PC-9 (cell line): ENCODE data around the gene DNAJC15. TPM values are rescaled to one million over a fixed set of nuclear protein-coding genes. Genes with fewer than 3 reads are reported as not detected.
"Not testable (repeated sequence)": the region's sequence is repeated elsewhere in the genome, so short reads cannot be mapped to it uniquely, and the experiment has no call there.

Experiments used
- BruUV-seq: library from RNA; stranded (reverse); fragments of 400-500 nt; replicated peaks from 2 replicates; lab custom pipeline; 2021; lab: Mats Ljungman, UMichigan
- CTCF ChIA-PET: fragments of 300-600 bp; sonication (Branson Sonifier 250); formaldehyde crosslinking; loops from one replicate; lab custom pipeline; 2022; ENCODE audit warnings: antibody characterized with exemption; lab: Charles Lee
- POLR2A ChIA-PET: fragments of 300-600 bp; sonication (Branson Sonifier 250); formaldehyde crosslinking; loops from one replicate; lab custom pipeline; 2022; ENCODE audit warnings: antibody characterized with exemption; ENCODE audit not compliant: unreplicated experiment; lab: Charles Lee
- DNase-seq, 2 experiments: peaks; one replicate each; pipeline versions ENCODE4 v3.0.0 to v3.0.0-alpha.2; 2015 to 2022; ENCODE audit warnings: mixed read lengths in 1 of 2
- H2AFZ ChIP-seq: fragments of 200-600 bp; sonication (generic); 2 replicates; pipeline ENCODE4 v1.8.1; 2017; ENCODE audit warnings: antibody characterized with exemption
- H3F3A ChIP-seq: fragments of 200-600 bp; sonication (generic); 2 replicates; pipeline ENCODE4 v1.8.1; 2017; ENCODE audit warnings: antibody characterized with exemption, mild to moderate bottlenecking, low read depth; ENCODE audit not compliant: insufficient read depth
- H3K27ac ChIP-seq: fragments of 200-600 bp; sonication (generic); 2 replicates; pipeline ENCODE4 v1.6.1; 2016; ENCODE audit warnings: mixed run types
- H3K27me3 ChIP-seq: fragments of 200-600 bp; sonication (generic); 2 replicates; pipeline ENCODE4 v1.6.1; 2016; ENCODE audit warnings: low read depth, mixed run types; ENCODE audit not compliant: insufficient read depth
- H3K36me3 ChIP-seq: fragments of 200-600 bp; sonication (generic); 2 replicates; pipeline ENCODE4 v1.6.1; 2016; ENCODE audit warnings: low read depth, mixed run types
- H3K4me1 ChIP-seq: fragments of 200-600 bp; sonication (generic); replicated peaks from 2 replicates; pipeline ENCODE4 v1.6.1; 2016; ENCODE audit warnings: mixed run types; ENCODE audit not compliant: insufficient read depth
- H3K4me2 ChIP-seq: fragments of 200-600 bp; sonication (generic); 2 replicates; pipeline ENCODE4 v1.6.1; 2017; ENCODE audit warnings: mixed run types
- H3K4me3 ChIP-seq: fragments of 200-600 bp; sonication (generic); 2 replicates; pipeline ENCODE4 v1.6.1; 2016; ENCODE audit warnings: mixed run types
- H3K79me2 ChIP-seq: fragments of 200-600 bp; sonication (generic); 2 replicates; pipeline ENCODE4 v1.6.1; 2017; ENCODE audit warnings: low read depth, mixed run types
- H3K9me2 ChIP-seq: fragments of 200-600 bp; sonication (generic); 2 replicates; pipeline ENCODE4 v1.8.1; 2017; ENCODE audit warnings: mild to moderate bottlenecking; ENCODE audit not compliant: insufficient read depth
- H3K9me3 ChIP-seq: fragments of 200-600 bp; sonication (generic); 2 replicates; pipeline ENCODE4 v1.8.1; 2016; ENCODE audit warnings: low read depth; ENCODE audit not compliant: insufficient read depth
- H4K20me1 ChIP-seq: fragments of 200-600 bp; sonication (generic); 2 replicates; pipeline ENCODE4 v1.8.1; 2017; ENCODE audit not compliant: insufficient read depth
- EZH2 ChIP-seq: fragments of 200-600 bp; sonication (generic); IDR thresholded peaks from 2 replicates; pipeline ENCODE4 v1.8.0; 2017; ENCODE audit warnings: antibody characterized with exemption, low read depth
- intact Hi-C: fragments of 100-400 bp; cut with micrococcal nuclease; formaldehyde crosslinking; loops from one replicate; pipeline ENCODE4 v1.10.0; 2022; ENCODE audit not compliant: unreplicated experiment
- total RNA-seq: library from RNA; stranded (reverse); gene quantifications from 2 replicates; pipeline ENCODE4 v1.2.3, GENCODE V29; 2021
- TF ChIP-seq, protein P1 (sequence below): fragments of 200-600 bp; sonication (generic); conservative IDR thresholded peaks from 2 replicates; pipeline ENCODE4 v1.6.1; 2017; ENCODE audit warnings: mixed run types, antibody characterized with exemption, mild to moderate bottlenecking, moderate library complexity

DNAJC15 gene
- total RNA-seq, 1 experiment from 2014 or later: 14.8 TPM

DNA sequence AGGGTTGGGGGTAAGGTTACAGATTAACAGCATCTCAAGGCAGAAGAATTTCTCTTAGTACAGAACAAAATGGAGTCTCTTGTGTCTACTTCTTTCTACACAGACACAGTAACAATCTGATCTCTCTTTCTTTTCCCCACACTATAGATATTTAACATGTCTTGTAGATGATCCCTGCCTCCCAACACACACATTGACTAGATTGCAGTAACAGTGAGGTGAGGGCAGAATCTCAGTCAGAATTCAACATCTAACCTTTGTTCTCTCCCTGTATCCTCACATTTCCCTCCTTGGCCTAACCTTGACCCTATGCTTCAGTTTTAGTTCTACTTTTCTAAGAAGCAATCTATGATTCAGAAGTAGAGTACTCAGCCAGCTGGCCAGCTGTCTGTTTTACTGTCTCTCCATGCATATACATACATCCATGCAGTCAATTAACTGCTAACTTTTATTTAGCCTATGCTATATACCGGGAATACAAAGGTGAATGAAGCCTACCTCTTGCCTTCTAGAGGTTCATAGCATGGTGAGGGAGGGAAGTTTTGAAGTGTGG, 18.1 kb downstream of the DNAJC15 start:
- H3K36me3 ChIP-seq: no peaks in the 10 kb centered on the region
- BruUV-seq: no TSS peak

DNA sequence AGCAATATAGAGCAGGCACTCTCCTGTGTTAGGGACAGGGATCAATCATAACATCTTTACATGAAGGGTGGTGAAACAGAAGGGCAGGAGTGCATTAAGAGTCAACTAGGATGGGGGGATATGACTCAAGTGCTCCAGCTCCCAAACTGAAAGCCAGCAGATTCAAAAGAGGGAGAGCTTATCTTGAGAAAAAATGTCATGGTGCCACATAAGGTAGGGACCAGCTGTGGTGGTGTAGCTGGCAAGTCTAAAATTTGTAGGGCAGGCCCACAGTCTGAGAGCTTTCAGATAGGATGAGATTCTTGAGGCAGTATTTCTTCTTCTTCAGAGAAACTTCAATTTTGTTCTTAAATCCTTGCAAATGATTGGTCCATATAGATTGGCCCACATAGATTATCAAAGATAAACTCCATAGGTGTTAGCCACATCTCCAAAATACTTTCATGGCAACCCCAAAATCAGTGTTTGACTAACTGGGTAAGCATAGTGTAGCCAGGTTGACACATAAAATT, 19.1 kb downstream of the DNAJC15 start:
- no TSS peak for BruUV-seq
- intact Hi-C loops: no loop called here
- Histone ChIP-seq H3K27me3 (no peaks in the 10 kb centered on the region), H3K4me3 (no peak overlapping the region), H3K36me3 (no peaks in the 10 kb centered on the region), H3K4me1 (peaks cover 12% of the 10 kb centered on the region), H3F3A (no peaks in the 10 kb centered on the region), H3K27ac (no peak overlapping the region), H3K79me2 (no peaks in the 10 kb centered on the region), H3K9me2 (no peaks in the 10 kb centered on the region), H3K4me2 (no peak overlapping the region), H4K20me1 (no peaks in the 10 kb centered on the region), H3K9me3 (no peaks in the 10 kb centered on the region), H2AFZ (no peak overlapping the region)
- ChIA-PET POLR2A (no interaction called here), CTCF (interaction anchor here (0.6 kb wide), 1 partner anchor 73 kb away, joined by 3 read pairs; no protein-coding TSS in a partner anchor)
- TF ChIP-seq EZH2: no peak
- TF ChIP-seq, protein P1, sequence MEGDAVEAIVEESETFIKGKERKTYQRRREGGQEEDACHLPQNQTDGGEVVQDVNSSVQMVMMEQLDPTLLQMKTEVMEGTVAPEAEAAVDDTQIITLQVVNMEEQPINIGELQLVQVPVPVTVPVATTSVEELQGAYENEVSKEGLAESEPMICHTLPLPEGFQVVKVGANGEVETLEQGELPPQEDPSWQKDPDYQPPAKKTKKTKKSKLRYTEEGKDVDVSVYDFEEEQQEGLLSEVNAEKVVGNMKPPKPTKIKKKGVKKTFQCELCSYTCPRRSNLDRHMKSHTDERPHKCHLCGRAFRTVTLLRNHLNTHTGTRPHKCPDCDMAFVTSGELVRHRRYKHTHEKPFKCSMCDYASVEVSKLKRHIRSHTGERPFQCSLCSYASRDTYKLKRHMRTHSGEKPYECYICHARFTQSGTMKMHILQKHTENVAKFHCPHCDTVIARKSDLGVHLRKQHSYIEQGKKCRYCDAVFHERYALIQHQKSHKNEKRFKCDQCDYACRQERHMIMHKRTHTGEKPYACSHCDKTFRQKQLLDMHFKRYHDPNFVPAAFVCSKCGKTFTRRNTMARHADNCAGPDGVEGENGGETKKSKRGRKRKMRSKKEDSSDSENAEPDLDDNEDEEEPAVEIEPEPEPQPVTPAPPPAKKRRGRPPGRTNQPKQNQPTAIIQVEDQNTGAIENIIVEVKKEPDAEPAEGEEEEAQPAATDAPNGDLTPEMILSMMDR: no peak
- DNase-seq: no peak

More for the DNA sequence above, 18.1 kb downstream of the DNAJC15 start:
- POLR2A ChIA-PET: no interaction called here
- Histone ChIP-seq H3K27ac (no peak overlapping the region), H4K20me1 (no peaks in the 10 kb centered on the region), H3K9me2 (no peaks in the 10 kb centered on the region), H3K27me3 (no peaks in the 10 kb centered on the region), H2AFZ (no peak overlapping the region), H3K4me2 (no peak overlapping the region), H3K9me3 (no peaks in the 10 kb centered on the region), H3K4me3 (no peak overlapping the region), H3K4me1 (peaks cover 12% of the 10 kb centered on the region), H3K79me2 (no peaks in the 10 kb centered on the region), H3F3A (no peaks in the 10 kb centered on the region)
- intact Hi-C loops: no loop called here
- TF ChIP-seq, protein P1: no peak
- no peak for TF ChIP-seq EZH2
- CTCF ChIA-PET: no interaction called here
- no peak for DNase-seq

DNA sequence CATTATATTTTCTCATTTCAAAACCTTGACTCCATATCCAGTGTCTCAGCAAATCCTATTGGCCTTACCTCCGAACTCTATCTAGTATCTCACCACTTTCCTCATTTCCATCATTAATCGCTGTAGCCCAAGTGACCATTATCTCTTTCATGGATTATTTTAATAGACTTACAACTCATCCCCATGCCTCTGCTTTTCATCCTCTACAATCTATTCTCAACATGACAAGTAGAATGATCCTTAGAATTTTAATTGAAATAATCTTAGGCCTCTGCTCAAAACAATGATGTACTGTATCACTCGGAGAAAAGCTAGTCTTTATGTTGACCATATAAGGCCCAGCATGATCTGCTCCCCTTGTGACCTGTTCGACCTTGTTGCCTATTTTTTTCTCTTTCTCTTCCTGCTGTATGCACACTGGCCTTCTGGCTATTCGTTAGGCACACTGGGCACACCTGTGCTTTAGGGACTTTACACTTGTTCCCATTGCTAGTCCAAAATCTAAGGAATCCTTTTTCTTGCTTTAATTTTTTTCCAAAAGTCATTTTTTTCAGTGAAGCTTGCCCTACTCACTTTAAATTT, 21.4 kb downstream of the DNAJC15 start:
- no peak overlapping the region for H2AFZ ChIP-seq
- peak overlapping the region; percentile 26; the same call in 1 of the 2 replicates for H3K4me2 ChIP-seq
- H3K27ac ChIP-seq: peak overlapping the region; percentile 37; the same call in 1 of the 2 replicates
- H3K27me3 ChIP-seq: no peaks in the 10 kb centered on the region
- no peaks in the 10 kb centered on the region for H3K9me3 ChIP-seq
- POLR2A ChIA-PET: no interaction called here
- no peak for DNase-seq
- CTCF ChIA-PET: no interaction called here
- no TSS peak for BruUV-seq
- no peaks in the 10 kb centered on the region for H3K79me2 ChIP-seq
- no peak overlapping the region for H3K4me3 ChIP-seq
- H3K36me3 ChIP-seq: no peaks in the 10 kb centered on the region
- no peaks in the 10 kb centered on the region for H4K20me1 ChIP-seq
- H3F3A ChIP-seq: no peaks in the 10 kb centered on the region
- intact Hi-C loops: no loop called here
- peaks cover 12% of the 10 kb centered on the region for H3K4me1 ChIP-seq
- H3K9me2 ChIP-seq: no peaks in the 10 kb centered on the region; the same call in 1 of the 2 replicates
- TF ChIP-seq EZH2: no peak
- TF ChIP-seq, protein P1: no peak

DNA sequence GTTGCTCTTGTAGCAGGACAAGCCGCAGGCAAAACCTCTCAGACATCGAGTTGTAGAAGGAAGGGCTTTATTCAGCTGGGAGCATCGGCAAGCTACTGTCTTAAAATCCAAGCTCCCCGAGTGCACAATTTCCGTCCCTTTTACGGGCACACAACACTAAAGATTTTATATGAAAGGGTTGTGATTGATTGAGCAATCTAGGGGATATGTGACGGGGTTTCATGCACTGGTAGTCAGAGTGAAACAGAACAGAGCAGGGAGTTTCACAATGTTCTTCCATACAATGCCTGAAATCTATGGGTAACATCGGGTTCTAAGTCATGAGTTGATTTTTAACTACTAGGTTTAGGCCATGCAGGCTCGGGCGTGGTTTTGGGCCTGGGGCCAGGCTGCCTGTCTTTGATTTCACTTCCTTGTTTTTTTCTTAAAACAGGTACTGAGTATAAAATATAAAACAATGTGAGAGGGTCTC, 22.0 kb downstream of the DNAJC15 start:
- H3K36me3 ChIP-seq, H2AFZ ChIP-seq, H3K4me3 ChIP-seq, H4K20me1 ChIP-seq, H3K27me3 ChIP-seq, H3K79me2 ChIP-seq, H3K9me2 ChIP-seq, POLR2A ChIA-PET, CTCF ChIA-PET, H3F3A ChIP-seq, H3K9me3 ChIP-seq, BruUV-seq, intact Hi-C loops: not testable (repeated sequence)
- peak overlapping the region; percentile 26; the same call in 1 of the 2 replicates for H3K4me2 ChIP-seq
- peak in 1 of 2 experiments; percentile 45 for DNase-seq
- peak overlapping the region; percentile 37; the same call in 1 of the 2 replicates for H3K27ac ChIP-seq
- H3K4me1 ChIP-seq: peaks cover 12% of the 10 kb centered on the region
